ENCODE measurements around the gene KRT15.
A peak's percentile ranks its signal among the peaks of the same experiment; 100 is the strongest.

The KRT15 gene

DNA sequence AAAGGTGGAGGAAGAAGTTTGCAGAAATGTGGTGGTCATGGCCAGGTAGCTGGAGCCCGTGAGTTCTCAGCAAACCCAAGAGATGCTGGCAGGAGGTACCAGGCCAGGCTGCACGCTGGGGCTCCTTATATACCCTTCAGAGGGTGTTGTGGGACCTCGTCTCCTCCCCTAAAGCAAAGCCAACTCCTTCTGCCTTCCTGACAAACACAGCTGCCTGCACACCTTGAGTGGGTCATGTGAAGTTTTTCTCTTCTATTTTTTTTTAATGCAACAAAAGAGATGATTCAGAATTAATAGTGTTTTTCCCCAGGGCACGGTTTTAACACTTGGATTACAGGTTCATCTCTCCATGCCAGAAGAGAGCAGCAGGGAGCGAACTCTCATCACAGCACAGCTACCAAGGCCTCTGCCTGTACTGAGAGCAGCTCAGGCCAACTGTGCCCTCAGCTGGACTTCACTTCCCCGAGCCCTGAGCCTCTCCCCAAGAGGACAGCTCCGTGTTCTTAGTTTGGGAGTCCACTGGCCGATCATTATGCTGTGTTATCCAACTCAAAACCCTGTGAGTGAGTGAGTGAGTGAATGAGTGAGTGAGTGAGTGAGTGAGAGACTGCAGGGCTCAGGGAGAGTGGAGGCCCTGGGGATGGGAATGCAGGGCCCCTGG is at the start of gene KRT15:
Gene KRT15, minus strand, starts transcription at position 102 of the 661 bp plus-strand sequence. Its CDS starts 63 bp downstream, at position 39.
- DNase-seq (ENCODE audit: low spot score) = no peak

DNA sequence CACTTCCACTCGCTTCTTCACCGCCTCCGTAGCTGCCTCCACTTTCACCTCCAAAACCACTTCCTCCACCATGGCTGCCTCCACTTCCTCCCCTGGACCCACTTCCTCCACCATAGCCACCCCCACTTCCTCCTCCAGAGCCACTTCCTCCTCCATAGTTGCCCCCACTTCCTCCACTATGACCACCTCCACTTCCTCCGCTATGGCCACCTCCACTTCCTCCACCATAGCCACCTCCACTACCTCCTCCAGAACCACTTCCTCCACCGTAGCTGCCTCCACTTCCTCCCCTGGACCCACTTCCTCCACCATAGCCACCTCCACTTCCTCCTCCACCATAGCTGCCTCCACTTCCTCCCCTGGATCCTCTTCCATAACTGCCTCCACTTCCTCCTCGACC is 48.6 kb upstream of the KRT15 start:
- no peak for DNase-seq (ENCODE audit: low spot score)

DNA sequence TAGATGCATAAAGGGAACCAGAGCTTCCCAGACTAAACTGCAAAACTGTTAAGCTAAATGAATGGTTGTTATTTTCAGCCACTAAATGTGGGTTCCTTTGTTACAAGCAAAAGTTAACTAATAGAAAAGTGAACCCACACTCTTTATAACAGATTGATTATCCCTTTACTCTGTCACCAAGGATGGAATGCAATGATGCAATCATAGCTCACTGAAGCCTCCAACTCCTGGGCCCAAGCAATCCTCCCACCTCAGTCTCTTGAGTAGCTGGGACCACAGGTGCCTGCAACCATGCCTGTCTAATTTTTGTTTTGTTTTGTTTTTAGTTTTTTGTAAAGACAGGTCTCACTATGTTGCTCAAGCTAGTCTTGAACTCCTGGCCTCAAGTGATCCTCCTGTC is 46.6 kb upstream of the KRT15 start:
- no peak for DNase-seq (ENCODE audit: low spot score)

DNA sequence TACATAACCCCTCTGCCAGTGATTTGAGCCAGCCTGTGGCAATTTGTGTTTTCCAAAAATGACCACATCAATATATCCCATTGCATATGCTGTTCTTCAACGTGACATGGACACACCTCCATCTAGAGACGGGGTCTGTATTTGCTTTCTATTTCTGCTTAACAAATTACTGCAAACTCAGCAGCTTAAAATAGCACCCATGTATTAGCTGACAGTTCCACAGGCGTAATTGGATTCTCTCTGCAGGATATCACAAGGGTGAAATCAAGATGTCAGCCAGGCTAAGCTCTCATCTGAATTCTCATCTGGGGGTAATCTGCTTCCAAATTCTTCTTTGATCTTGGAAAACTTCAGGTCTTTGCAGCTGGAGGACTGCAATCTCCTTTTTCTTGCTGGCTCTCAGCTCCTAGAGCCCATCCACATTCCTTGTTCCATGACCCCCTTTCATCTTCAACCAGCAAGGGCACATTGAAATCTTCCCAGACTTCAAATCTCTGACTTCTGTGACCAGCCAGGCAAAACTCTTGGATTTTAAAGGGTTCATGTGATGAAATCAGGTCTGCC is 45.0 kb upstream of the KRT15 start:
- DNase-seq (ENCODE audit: low spot score) = no peak

DNA sequence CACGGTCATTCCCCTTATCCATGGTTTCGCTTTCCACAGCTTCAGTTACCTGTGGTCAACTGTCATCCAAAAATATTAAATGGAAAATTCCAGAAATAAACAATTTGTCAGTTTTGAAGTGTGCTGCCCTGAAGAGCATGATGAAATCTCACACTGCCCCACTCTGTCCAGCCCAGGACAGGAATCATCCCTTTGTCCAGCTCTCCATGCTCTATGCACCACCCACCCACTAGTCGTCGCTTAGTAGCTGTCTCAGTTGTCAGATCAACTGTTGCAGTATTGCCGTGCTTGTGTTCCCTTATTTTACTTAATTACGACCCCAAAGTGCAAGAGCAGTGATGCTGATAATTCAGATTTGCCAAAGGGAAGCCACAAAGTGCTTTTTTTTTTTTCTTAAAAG is 42.9 kb upstream of the KRT15 start:
- no peak for DNase-seq (ENCODE audit: low spot score)

DNA sequence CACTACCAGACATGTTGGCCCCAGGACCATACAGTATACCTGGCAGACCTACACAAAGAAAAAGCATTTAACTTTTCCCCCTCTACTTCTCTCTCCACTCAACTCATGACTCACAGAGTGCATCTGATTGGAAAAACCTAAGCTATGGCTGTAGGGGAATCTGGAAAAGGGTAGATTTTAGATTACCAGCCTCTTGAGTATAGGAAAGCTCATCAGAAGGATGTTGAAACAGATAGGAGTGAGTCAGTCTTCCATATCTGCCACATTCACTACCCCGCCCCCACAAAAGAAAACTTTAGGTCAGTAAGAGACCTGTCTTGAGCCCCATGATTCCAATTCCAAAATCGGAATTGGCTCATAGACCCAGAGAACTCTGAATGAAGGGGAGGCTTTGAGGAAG is 40.9 kb upstream of the KRT15 start:
- DNase-seq (ENCODE audit: low spot score) = no peak

GRCh38 chr17:41556931-41557330 is 38.2 kb upstream of the KRT15 start:
- no peak for DNase-seq (ENCODE audit: low spot score)

- DNase-seq (ENCODE audit: low spot score) = no peak
These were observed 37.6 kb upstream of the KRT15 start for GRCh38 chr17:41556306-41556705.

- DNase-seq (ENCODE audit: low spot score) = no peak
These were observed 36.6 kb upstream of the KRT15 start for GRCh38 chr17:41555105-41555887.

DNA sequence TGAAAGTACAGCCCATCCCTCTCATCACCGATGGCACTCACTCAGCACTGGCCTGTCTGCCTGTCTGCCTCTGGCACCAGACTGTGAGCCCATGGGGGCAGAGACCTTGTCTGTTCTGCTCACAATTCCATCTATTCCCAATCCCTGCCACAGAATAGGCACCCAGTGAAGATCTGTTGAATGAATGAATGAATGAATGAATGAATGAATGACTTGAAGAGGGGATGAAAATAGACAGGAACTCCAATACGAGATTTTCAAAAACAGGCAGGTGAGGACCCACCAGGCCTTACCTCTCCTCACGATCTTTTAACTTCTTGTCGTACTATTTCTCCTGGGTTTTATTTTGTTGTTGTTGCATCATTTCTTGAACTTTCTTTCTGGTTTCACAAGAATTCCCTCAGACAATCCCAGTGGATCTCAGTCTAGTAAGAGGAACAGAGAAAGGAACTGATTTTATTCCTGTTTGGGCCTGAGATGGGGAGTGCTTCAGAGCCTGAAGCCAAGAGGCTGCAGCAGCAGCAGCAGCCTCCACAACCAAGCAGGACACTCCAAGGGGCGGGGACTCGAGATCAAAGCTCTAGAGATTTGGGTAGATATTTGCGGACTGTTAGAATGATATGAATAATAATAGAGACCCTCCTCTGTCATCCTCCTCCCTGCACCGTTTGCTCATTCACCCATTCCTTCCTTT is 35.4 kb upstream of the KRT15 start:
- DNase-seq (ENCODE audit: low spot score) = no peak

DNA sequence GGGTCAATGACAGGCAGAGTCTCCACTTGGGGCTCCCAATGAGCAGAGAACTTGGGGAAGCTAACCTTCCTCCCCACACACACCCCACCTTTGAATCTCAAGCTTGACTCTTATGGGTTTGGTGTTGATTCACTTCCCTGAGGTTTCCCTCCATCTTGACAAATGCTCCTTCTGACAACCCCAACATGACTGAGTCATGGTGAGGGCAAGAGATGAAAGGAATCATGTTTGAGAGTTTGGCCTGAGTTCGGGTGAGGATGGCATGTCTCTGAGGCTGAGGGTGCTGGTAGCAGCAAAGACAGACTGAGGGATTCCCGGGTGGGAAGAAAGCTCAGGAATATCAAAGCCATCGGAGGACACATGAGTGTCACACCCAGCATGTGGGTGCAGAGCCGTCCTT is 34.5 kb upstream of the KRT15 start:
- DNase-seq (ENCODE audit: low spot score) = peak; percentile 30

DNA sequence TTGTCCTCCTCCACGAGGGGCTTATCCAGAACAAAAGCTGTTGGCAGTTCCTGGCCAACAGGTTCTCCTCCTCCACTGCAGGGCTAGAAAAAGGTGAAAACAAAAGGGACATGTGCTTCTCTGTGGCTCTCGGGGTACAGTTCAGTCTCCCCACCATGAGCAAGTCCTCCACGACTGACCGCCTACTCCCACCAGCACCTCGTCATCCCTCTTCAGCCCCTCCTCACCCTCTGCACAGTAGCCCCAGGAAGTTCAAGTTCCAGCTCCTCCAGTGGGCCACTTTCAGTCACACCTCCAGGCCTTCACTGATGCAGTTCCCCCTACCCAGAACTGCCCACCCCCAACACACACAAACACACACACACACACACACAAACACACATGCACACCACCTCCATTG is 33.8 kb upstream of the KRT15 start:
- no peak for DNase-seq (ENCODE audit: low spot score)

DNA sequence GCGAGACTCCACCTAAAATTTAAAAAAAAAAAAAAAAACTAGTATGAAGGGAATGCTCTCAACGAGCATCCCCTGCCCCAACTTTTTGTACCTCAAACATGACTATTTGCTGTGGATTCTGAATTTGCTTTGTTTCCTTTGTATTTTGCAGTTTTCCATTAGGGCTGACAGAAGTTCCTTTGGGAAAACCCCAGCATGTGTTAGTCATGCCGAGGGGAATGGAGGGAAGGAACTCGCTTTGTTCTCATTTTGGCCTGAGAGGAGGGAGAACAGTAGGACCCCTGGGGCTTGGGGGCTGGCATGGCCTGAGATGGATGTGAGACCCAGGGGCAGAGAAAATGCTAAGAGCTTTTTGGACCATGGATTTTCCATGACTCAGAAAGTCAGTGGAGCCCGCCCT is 32.7 kb upstream of the KRT15 start:
- no peak for DNase-seq (ENCODE audit: low spot score)

DNA sequence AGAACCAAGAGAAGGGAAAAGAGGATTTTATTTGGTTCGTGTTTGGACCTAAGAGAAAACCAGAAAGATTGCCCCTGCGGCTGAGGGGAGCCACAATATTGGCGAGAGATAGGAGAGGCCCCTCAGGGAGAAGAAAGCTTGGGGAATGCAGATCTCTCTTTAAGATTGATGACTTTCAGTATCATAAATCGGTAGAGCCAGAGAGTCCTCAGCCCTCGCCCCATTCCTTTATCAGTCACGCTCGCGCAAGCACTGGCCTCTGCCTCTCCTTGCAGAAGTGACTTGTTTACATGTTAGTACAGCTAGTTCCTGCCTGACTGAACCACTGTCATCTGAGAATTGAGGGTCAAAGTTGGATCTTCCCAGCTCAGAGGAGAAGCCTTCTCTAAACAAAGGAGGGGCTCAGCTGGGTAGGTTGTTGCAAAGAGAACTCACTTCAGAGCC is 30.9 kb upstream of the KRT15 start:
- no peak for DNase-seq (ENCODE audit: low spot score)

- DNase-seq (ENCODE audit: low spot score) = peak; percentile 86
These were observed 30.3 kb upstream of the KRT15 start for GRCh38 chr17:41548844-41549595.

DNA sequence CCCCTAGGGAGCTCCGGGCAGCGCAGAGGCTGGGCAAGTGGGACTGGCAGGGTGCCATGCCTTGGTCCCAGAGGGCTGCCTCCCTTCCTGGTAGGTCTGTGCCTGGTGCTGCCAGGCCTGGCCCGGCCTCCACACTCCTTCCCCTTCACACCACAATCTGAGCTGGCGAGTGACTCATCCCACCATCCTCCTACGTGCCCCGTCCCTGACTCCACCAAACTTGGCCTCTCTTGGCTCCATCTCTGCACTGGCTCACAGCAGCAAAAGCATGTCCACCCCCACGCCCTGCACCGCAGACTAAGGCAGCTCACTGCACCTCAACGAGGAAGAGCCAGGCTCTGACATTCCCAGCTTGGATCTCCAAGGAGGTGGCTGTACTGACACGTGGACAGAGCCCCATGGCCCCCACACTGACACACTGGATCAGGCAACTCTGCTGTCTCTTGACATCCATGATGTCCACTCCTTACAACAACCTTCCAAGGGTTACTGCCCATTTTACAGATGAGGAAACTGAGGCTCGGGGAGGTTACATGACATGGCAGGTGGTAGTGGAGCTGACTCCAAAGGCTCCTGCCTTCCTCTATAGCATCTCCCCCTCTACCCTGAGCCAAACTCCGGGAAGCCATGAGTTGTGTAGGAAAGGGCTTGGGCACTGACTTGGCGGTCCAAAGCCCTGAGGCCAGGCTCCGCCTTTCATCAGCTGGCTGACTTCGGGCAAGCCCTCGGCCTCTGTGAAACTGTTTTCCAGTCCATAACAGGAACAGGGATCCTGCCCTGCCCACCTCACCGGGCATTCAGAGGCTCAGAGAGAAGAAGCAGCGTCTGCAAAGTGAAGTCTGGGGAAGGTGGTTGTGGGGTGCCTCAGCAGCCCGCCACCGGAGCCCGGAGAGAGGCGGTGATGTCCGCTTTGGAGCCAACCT is 29.5 kb upstream of the KRT15 start:
- DNase-seq (ENCODE audit: low spot score) = peak; percentile 96

GRCh38 chr17:41547378-41547841 is 28.7 kb upstream of the KRT15 start:
- no peak for DNase-seq (ENCODE audit: low spot score)

GRCh38 chr17:41546819-41547218 is 28.1 kb upstream of the KRT15 start:
- no peak for DNase-seq (ENCODE audit: low spot score)

GRCh38 chr17:41545829-41546410 is 27.2 kb upstream of the KRT15 start:
- no peak for DNase-seq (ENCODE audit: low spot score)

GRCh38 chr17:41544935-41545334 is 26.2 kb upstream of the KRT15 start:
- DNase-seq (ENCODE audit: low spot score) = no peak

All from AG08395 (cell line).